Right lobe of liver (tissue), 6 donors: ENCODE results near the gene SLC27A6. TPM values are rescaled to one million over a fixed set of nuclear protein-coding genes. Genes with fewer than 3 reads are reported as not detected.

Source experiments
- ATAC-seq, 4 donors: fragments of 200-7000 bp; cut with Tn5 transposase; one replicate each; pipeline ENCODE4 v1.9.1; 2020; ENCODE audit warnings: mild to moderate bottlenecking in 4 of 4, moderate library complexity in 4 of 4
- DNase-seq, 3 donors: peaks; one replicate each; pipeline ENCODE4 v3.0.0-alpha.2; 2020
- H3K27ac ChIP-seq, 3 donors: fragments of 200-600 bp; one replicate each; pipeline ENCODE4 v1.8.0; 2022
- H3K27me3 ChIP-seq, 2 donors: fragments of 200-600 bp; one replicate each; pipeline ENCODE4 v1.8.0; 2022
- H3K36me3 ChIP-seq, 4 donors: fragments of 200-600 bp; sonication (generic) in 1 of 4; one replicate each; pipeline versions ENCODE4 v1.5.1 to v1.8.0; 2017 to 2022; ENCODE audit warnings: control low read depth in 1 of 4
- H3K4me1 ChIP-seq, 4 donors: fragments of 200-600 bp; sonication (generic) in 1 of 4; one replicate each; pipeline versions ENCODE4 v1.5.1 to v1.8.0; 2017 to 2022; ENCODE audit warnings: control low read depth in 1 of 4
- H3K4me3 ChIP-seq, 3 donors: fragments of 200-600 bp; one replicate each; pipeline ENCODE4 v1.8.0; 2022
- H3K9me3 ChIP-seq, 4 donors: fragments of 200-600 bp; sonication (generic) in 1 of 4; one replicate each; pipeline versions ENCODE4 v1.5.1 to v1.8.0; 2017 to 2022; ENCODE audit warnings: control low read depth in 1 of 4
- POLR2A ChIP-seq: fragments of 450-650 bp; IDR thresholded peaks from one replicate; pipeline ENCODE4 v1.6.1; 2017; ENCODE audit warnings: antibody characterized with exemption, mild to moderate bottlenecking
- WGBS: methylation state at CpG from one replicate; pipeline ENCODE4 v1.1.6; 2018; ENCODE audit warnings: low coverage, low lambda C conversion rate; ENCODE audit not compliant: insufficient coverage; ENCODE audit errors: missing lambda C conversion rate; 5-methylcytosine and 5-hydroxymethylcytosine counted together
- intact Hi-C, 2 donors: fragments of 100-400 bp; cut with DNase I; formaldehyde crosslinking; loops; one replicate each; pipeline versions ENCODE4 v1.11.2 to v1.14.1; 2022
- long read RNA-seq: library from polyadenylated mRNA; unstranded; transcript quantifications from one replicate; pipeline ENCODE4 v2.0.0, GENCODE V29; 2019
- total RNA-seq, 6 experiments: library from RNA; depleted of rRNA in 2 of 6; stranded (reverse); fragments of >200 nt in 2 of 6; fragmentation: NEBNext Ultra II Directional in 3 of 6; extraction: Animal tissue kit (Norgen Biotek cat#: 25700) in 3 of 6; gene quantifications; one replicate each; pipeline versions ENCODE4 v1.1.0 to v1.2.4, GENCODE V29; 2016 to 2023
- TF ChIP-seq, protein P1 (sequence below), 4 donors: fragments of 200-600 bp in 3 of 4; fragments of 450-650 bp in 1 of 4; IDR thresholded peaks; one replicate each; pipeline versions ENCODE4 v1.5.1 to v1.8.0; 2016 to 2022; ENCODE audit warnings: antibody characterized with exemption in 4 of 4, mild to moderate bottlenecking in 2 of 4
- donor health status: DM: no; HTN: yes; CAD: no.
- donor health status: DM: no; HTN: no; CAD: no.
- donor health status: DM: no; HTN: no; CAD: no.
- donor health status: DM: no; HTN: yes; CAD: no.
- donor health status: DM: no; HTN: yes; CAD: no.

Gene SLC27A6
- total RNA-seq = not detected
- long read RNA-seq = 0 reads

DNA sequence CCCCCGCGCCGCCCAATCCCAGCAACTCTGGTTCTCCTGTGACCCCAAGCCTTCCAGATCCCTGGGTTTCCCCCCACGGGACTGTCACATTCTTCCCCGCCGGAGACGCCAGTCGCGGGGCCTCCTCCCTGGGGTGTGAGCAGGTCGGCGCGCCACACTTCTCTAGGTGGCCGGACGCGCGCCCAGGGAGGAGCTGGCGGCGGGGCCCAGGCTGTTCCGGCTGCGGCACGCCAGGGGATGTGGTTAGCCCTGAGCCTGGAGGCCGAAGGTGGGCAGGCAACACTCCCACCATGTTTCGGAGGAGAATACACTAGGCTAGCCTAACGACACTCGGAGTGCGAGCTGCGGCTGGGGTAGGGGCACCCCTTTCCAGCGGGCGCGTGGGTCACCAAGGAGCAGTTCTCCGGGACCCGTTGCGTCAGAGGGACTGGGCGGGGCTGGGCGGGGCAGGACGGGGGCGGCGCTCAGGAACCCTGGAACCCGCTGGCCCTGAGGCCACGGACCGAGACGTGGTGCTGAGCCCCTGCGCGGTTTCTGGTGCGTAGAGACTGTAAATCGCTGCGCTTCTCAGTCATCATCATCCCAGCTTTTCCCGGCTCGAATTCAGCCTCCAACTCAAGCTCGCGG lies at the start of gene SLC27A6:
TSS of gene SLC27A6 (plus strand) at position 478 of the 627 bp plus-strand sequence. CDS start 650 bp downstream, outside the sequence.
- 0% methylated on average over 8 of the region's 51 CpGs for WGBS
- Histone ChIP-seq H3K27me3 (no peaks in the 10 kb centered on the region), H3K4me1 (no peaks in the 10 kb centered on the region), H3K27ac (no peak within 1 kb of the TSS), H3K36me3 (no peaks in the 10 kb centered on the region), H3K9me3 (no peaks in the 10 kb centered on the region), H3K4me3 (peak within 1 kb of the TSS in 1 of 3 donors; percentile 7)
- intact Hi-C loops = no loop called here
- DNase-seq (no peak), ATAC-seq (peak in 1 of 4 donors; percentile 33)
- TF ChIP-seq, protein P1, sequence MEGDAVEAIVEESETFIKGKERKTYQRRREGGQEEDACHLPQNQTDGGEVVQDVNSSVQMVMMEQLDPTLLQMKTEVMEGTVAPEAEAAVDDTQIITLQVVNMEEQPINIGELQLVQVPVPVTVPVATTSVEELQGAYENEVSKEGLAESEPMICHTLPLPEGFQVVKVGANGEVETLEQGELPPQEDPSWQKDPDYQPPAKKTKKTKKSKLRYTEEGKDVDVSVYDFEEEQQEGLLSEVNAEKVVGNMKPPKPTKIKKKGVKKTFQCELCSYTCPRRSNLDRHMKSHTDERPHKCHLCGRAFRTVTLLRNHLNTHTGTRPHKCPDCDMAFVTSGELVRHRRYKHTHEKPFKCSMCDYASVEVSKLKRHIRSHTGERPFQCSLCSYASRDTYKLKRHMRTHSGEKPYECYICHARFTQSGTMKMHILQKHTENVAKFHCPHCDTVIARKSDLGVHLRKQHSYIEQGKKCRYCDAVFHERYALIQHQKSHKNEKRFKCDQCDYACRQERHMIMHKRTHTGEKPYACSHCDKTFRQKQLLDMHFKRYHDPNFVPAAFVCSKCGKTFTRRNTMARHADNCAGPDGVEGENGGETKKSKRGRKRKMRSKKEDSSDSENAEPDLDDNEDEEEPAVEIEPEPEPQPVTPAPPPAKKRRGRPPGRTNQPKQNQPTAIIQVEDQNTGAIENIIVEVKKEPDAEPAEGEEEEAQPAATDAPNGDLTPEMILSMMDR (IDR thresholded peaks at IDR 0.05) = no peak
- TF ChIP-seq POLR2A = no peak

- TF ChIP-seq POLR2A = no peak
- TF ChIP-seq, protein P1 (IDR thresholded peaks at IDR 0.05) = no peak
- 52% methylated on average over 2 of the region's 2 CpGs for WGBS
- ATAC-seq (no peak), DNase-seq (no peak)
- H3K4me3 ChIP-seq = no peak overlapping the region
- no peaks in the 10 kb centered on the region for H3K36me3 ChIP-seq
- intact Hi-C loops = no loop called here
- H3K27me3 ChIP-seq = no peaks in the 10 kb centered on the region
- H3K4me1 ChIP-seq = no peaks in the 10 kb centered on the region
- no peaks in the 10 kb centered on the region for H3K9me3 ChIP-seq
- H3K27ac ChIP-seq = no peak overlapping the region
These were observed 45.7 kb upstream of the SLC27A6 start for GRCh38 chr5:128919542-128919941.

DNA sequence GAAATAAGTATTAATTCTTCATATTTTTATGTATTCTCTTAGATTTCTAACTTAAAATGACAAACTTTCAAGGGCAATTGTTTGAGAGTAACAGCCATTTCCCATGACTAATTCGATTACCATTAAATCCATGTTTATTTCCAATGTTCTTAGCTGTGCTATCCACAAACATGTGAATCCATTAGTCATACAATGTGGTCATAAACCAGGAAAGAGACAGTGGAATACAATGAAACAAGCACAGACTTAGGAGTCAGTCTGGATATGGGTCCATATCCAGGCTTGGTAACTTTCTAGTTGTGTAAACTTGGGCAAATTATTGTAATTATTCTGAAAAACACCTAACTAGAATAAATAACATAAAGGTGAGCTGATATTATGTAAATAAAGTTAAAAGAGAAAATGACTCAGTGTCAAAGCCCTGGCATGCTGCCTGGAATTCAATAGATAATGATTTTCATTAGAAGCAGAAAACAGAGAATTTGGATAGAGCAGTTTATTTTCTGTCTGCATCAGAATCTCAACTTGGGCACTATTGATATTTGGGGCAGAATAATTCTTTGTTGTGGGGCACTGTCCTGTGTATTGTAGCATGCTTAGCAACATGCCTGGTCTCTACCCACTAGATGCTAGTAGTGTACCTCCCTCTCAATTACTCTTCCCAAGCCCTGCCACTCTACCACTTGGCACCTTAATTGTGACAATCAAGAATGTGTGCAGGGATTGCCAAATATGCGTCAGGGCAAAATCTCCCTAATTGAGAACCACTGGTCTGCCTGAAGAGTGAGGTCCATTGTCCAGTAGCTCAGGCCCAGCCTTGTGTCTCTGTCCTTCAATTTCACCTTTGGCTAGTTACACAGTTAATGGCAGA lies 44.7 kb upstream of the SLC27A6 start:
- no peak for DNase-seq
- intact Hi-C loops = no loop called here
- WGBS = 40% methylated on average over 2 of the region's 2 CpGs
- Histone ChIP-seq H3K4me3 (no peak overlapping the region), H3K36me3 (no peaks in the 10 kb centered on the region), H3K4me1 (no peaks in the 10 kb centered on the region), H3K9me3 (no peaks in the 10 kb centered on the region), H3K27me3 (no peaks in the 10 kb centered on the region), H3K27ac (no peak overlapping the region)
- peak in 1 of 4 donors; percentile 51 for ATAC-seq
- TF ChIP-seq POLR2A = no peak
- TF ChIP-seq, protein P1 (IDR thresholded peaks at IDR 0.05) = no peak

DNA sequence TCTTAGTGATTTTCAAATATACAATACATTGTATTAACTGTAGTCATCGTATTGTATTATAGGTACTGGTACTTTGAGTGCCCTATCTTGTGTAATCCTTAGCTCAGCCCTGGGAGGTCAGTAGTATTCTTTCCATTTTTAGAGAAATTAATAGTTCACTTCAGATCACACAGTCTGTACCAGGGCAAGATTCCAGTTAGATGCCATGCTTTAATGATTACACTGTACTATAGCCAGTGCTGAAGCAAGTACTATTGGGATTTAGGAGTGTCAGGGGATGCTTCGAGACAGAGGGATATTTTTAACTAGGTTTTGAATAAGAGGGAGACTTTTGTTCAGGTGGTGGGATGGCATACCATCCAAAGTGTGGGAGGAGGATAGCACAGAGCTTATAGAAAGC lies 41.0 kb upstream of the SLC27A6 start:
- H3K27ac ChIP-seq = no peak overlapping the region
- no peaks in the 10 kb centered on the region for H3K27me3 ChIP-seq
- WGBS = 50% methylated on average over 2 of the region's 2 CpGs
- H3K9me3 ChIP-seq = no peaks in the 10 kb centered on the region
- H3K36me3 ChIP-seq = no peaks in the 10 kb centered on the region
- no peak for ATAC-seq
- DNase-seq = no peak
- no peak overlapping the region for H3K4me3 ChIP-seq
- TF ChIP-seq, protein P1 (IDR thresholded peaks at IDR 0.05) = no peak
- TF ChIP-seq POLR2A = no peak
- no peaks in the 10 kb centered on the region for H3K4me1 ChIP-seq
- intact Hi-C loops = no loop called here
